MM.1S (cell line): Measurements from ENCODE around the gene GPC5.
"Not testable (repeated sequence)": the region's sequence is repeated elsewhere in the genome, so short reads cannot be mapped to it uniquely, and the experiment has no call there.

Experiments
- DNase-seq: peaks from one replicate; pipeline ENCODE4 v3.0.0-alpha.2; 2015
- H2AFZ ChIP-seq: fragments of 300-600 bp; sonication (generic); 2 replicates; pipeline ENCODE4 v1.6.0; 2016; ENCODE audit warnings: antibody characterized with exemption, low read length
- H3F3A ChIP-seq: fragments of 300-600 bp; sonication (generic); 2 replicates; pipeline ENCODE4 v1.6.1; 2016; ENCODE audit warnings: mild to moderate bottlenecking, antibody characterized with exemption, low read length, moderate library complexity, mixed read lengths; ENCODE audit not compliant: insufficient read depth
- H3K27ac ChIP-seq: fragments of 300-600 bp; sonication (generic); 2 replicates; pipeline ENCODE4 v1.5.1; 2016; ENCODE audit warnings: mild to moderate bottlenecking, low read length
- H3K27me3 ChIP-seq: fragments of 300-600 bp; sonication (generic); replicated peaks from 2 replicates; pipeline ENCODE4 v1.6.0; 2016; ENCODE audit warnings: low read length; ENCODE audit not compliant: insufficient read depth
- H3K36me3 ChIP-seq: fragments of 300-600 bp; sonication (generic); replicated peaks from 2 replicates; pipeline ENCODE4 v1.6.1; 2016; ENCODE audit warnings: mild to moderate bottlenecking, low read length, mixed read lengths; ENCODE audit not compliant: insufficient read depth
- H3K4me1 ChIP-seq: fragments of 300-600 bp; sonication (generic); 2 replicates; pipeline ENCODE4 v1.6.1; 2016; ENCODE audit warnings: low read length, mixed read lengths
- H3K4me2 ChIP-seq: fragments of 300-600 bp; sonication (generic); 2 replicates; pipeline ENCODE4 v1.6.0; 2016; ENCODE audit warnings: low read depth, low read length
- H3K4me3 ChIP-seq: fragments of 300-600 bp; sonication (generic); 2 replicates; pipeline ENCODE4 v1.5.1; 2016; ENCODE audit warnings: low read length, mixed read lengths
- H3K79me2 ChIP-seq: fragments of 300-600 bp; sonication (generic); 2 replicates; pipeline ENCODE4 v1.6.1; 2016; ENCODE audit warnings: mixed run types, low read length, mixed read lengths
- H3K9ac ChIP-seq: fragments of 300-600 bp; sonication (generic); 2 replicates; pipeline ENCODE4 v1.6.1; 2016; ENCODE audit warnings: low read length, mixed read lengths
- H3K9me2 ChIP-seq: fragments of 300-600 bp; sonication (generic); replicated peaks from 2 replicates; pipeline ENCODE4 v1.6.1; 2016; ENCODE audit warnings: mild to moderate bottlenecking, low read length, mixed read lengths; ENCODE audit not compliant: insufficient read depth
- H3K9me3 ChIP-seq: fragments of 300-600 bp; sonication (generic); replicated peaks from 2 replicates; pipeline ENCODE4 v1.6.1; 2016; ENCODE audit warnings: mild to moderate bottlenecking, low read length, mixed read lengths; ENCODE audit not compliant: insufficient read depth
- H4K20me1 ChIP-seq: fragments of 300-600 bp; sonication (generic); 2 replicates; pipeline ENCODE4 v1.6.1; 2016; ENCODE audit warnings: mild to moderate bottlenecking, low read length, moderate library complexity, mixed read lengths; ENCODE audit not compliant: insufficient read depth
- EZH2 ChIP-seq: fragments of 300-600 bp; sonication (generic); optimal IDR thresholded peaks from 2 replicates; pipeline ENCODE3; 2017; ENCODE audit warnings: low read depth, mild to moderate bottlenecking, antibody characterized with exemption, low read length, mixed read lengths
- EZH2phosphoT487 ChIP-seq: fragments of 300-600 bp; sonication (generic); IDR thresholded peaks from 2 replicates; pipeline ENCODE4 v1.6.1; 2018; ENCODE audit warnings: antibody characterized with exemption, low read length
- TF ChIP-seq, protein P1 (sequence below): fragments of 300-600 bp; sonication (generic); IDR thresholded peaks from 2 replicates; pipeline ENCODE4 v1.5.1; 2016; ENCODE audit warnings: antibody characterized with exemption, low read length, mixed read lengths

The GPC5 gene

DNA sequence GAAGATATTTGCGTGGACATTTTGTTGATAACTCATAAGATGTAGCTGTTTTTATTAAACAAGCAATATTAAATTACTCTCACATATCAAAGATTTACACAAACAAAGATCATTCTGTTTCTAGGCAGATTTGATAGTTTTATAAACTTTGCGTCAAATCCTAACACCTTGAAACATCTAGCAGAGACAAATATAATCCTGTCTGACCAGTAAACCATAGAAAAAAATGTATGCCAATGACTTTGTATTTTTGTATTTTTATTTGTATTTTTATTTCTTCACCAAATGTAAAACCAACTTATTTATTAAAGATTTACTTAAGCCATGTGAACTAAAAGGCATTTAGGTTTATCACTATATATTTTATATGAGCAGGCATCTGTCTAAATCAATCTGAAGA is 494.6 kb downstream of the GPC5 start:
- DNase-seq, result no peak
- H3K79me2 ChIP-seq, result no peaks in the 10 kb centered on the region
- no peaks in the 10 kb centered on the region for H4K20me1 ChIP-seq
- H3K9ac ChIP-seq, result no peak overlapping the region
- H3K9me3 ChIP-seq, result no peaks in the 10 kb centered on the region
- no peak overlapping the region for H3K4me2 ChIP-seq
- H3K27ac ChIP-seq, result no peak overlapping the region
- H3K36me3 ChIP-seq, result no peaks in the 10 kb centered on the region
- H3K4me1 ChIP-seq, result no peaks in the 10 kb centered on the region
- H3K9me2 ChIP-seq, result no peaks in the 10 kb centered on the region
- no peaks in the 10 kb centered on the region for H3K27me3 ChIP-seq
- H3F3A ChIP-seq, result no peaks in the 10 kb centered on the region
- H2AFZ ChIP-seq, result no peak overlapping the region
- no peak overlapping the region for H3K4me3 ChIP-seq
- TF ChIP-seq EZH2 (no peak), EZH2phosphoT487 (no peak)
- TF ChIP-seq, protein P1, sequence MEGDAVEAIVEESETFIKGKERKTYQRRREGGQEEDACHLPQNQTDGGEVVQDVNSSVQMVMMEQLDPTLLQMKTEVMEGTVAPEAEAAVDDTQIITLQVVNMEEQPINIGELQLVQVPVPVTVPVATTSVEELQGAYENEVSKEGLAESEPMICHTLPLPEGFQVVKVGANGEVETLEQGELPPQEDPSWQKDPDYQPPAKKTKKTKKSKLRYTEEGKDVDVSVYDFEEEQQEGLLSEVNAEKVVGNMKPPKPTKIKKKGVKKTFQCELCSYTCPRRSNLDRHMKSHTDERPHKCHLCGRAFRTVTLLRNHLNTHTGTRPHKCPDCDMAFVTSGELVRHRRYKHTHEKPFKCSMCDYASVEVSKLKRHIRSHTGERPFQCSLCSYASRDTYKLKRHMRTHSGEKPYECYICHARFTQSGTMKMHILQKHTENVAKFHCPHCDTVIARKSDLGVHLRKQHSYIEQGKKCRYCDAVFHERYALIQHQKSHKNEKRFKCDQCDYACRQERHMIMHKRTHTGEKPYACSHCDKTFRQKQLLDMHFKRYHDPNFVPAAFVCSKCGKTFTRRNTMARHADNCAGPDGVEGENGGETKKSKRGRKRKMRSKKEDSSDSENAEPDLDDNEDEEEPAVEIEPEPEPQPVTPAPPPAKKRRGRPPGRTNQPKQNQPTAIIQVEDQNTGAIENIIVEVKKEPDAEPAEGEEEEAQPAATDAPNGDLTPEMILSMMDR, result no peak

DNA sequence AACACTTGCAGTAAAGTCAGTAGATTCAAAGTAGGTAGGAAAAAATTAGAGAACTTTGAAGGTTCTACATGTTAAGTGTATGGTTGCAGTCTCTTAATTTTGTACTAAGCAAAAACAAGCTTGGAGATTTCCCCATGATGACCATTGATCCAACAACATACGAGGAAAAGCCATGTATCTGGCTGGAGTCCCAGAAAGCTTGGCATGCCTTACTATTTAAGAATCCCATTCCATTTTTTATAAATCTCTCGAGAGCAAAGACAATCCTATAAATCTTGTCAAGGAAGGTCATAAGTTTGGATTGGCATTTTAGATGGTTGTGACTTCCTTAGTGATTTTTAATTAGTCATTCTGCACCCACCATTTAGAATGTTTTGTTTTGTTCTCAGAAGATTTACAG is 495.9 kb downstream of the GPC5 start:
- no peaks in the 10 kb centered on the region for H3K9me3 ChIP-seq
- no peaks in the 10 kb centered on the region for H4K20me1 ChIP-seq
- H3K27ac ChIP-seq, result no peak overlapping the region
- no peaks in the 10 kb centered on the region for H3K9me2 ChIP-seq
- no peak overlapping the region for H3K4me2 ChIP-seq
- TF ChIP-seq EZH2phosphoT487 (no peak), EZH2 (no peak)
- TF ChIP-seq, protein P1, result no peak
- H3K27me3 ChIP-seq, result no peaks in the 10 kb centered on the region
- no peak overlapping the region for H3K9ac ChIP-seq
- no peaks in the 10 kb centered on the region for H3K4me1 ChIP-seq
- no peak for DNase-seq
- no peak overlapping the region for H3K4me3 ChIP-seq
- H3K79me2 ChIP-seq, result no peaks in the 10 kb centered on the region
- no peaks in the 10 kb centered on the region for H3F3A ChIP-seq
- H2AFZ ChIP-seq, result no peak overlapping the region
- no peaks in the 10 kb centered on the region for H3K36me3 ChIP-seq

DNA sequence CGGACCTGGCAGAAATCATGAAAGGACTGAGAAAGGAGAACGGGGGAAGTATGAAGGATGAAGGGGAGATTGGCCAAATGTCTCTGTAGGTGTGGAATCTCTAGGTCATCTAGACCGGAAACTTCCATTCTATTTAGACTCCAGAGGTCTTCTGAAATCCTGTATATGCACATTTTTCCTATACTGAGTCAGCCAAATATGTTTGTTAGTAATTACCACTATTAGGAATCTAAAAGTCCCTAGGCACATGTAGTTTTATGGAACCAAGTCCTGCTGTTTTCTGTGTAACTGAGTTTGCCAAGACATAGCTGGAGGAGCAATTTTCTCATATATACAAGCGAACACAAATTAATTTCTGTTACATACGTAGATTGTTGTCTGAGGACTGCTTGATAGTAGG is 498.1 kb downstream of the GPC5 start:
- no peak for DNase-seq
- no peaks in the 10 kb centered on the region for H3K9me3 ChIP-seq
- H3K4me1 ChIP-seq, result no peaks in the 10 kb centered on the region
- H3K36me3 ChIP-seq, result no peaks in the 10 kb centered on the region
- TF ChIP-seq, protein P1, result no peak
- no peak for TF ChIP-seq EZH2phosphoT487
- TF ChIP-seq EZH2, result no peak
- H4K20me1 ChIP-seq, result no peaks in the 10 kb centered on the region
- no peak overlapping the region for H3K4me3 ChIP-seq
- H3F3A ChIP-seq, result no peaks in the 10 kb centered on the region
- H3K9ac ChIP-seq, result no peak overlapping the region
- H3K9me2 ChIP-seq, result no peaks in the 10 kb centered on the region
- H3K27me3 ChIP-seq, result no peaks in the 10 kb centered on the region
- H3K79me2 ChIP-seq, result no peaks in the 10 kb centered on the region
- no peak overlapping the region for H3K4me2 ChIP-seq
- H2AFZ ChIP-seq, result no peak overlapping the region
- no peak overlapping the region for H3K27ac ChIP-seq

DNA sequence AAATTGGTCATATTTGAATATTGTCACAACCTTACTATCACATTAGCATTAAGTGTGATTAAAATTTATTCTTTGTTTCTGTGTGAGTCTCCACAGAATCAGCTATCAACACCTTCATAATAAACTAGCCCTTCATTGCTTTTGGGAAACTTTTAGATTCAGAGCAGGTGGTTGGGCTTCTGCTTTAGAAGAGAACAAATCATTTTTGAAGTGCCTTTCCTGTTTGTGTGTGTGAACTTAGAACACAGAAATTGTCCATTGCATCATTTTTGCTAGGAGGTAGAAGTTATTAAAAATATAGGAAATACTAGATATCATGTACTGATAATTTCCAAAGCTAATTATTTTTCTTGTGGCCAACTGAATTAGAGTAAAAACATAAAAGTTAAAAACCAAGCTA is 500.6 kb downstream of the GPC5 start:
- H3K4me2 ChIP-seq, H3K9me2 ChIP-seq, H3K4me1 ChIP-seq, DNase-seq, H3K9me3 ChIP-seq, H4K20me1 ChIP-seq, H3K36me3 ChIP-seq, H3F3A ChIP-seq, H3K27ac ChIP-seq, H3K9ac ChIP-seq, H3K4me3 ChIP-seq, H2AFZ ChIP-seq, H3K79me2 ChIP-seq, H3K27me3 ChIP-seq: not testable (repeated sequence)
